ENCODE measurements around the gene COA1. TPM values are rescaled to one million over a fixed set of nuclear protein-coding genes. Genes with fewer than 3 reads are reported as not detected.

COA1 gene
- total and polyA plus RNA-seq, 2 donors (not counting 3 experiments of a cell fraction or from before 2014, with no cell fraction given), result 38.1 to 55.1 TPM

- POLR2A ChIA-PET, result no interaction called here
- TF ChIP-seq JUN (IDR thresholded peaks at IDR 0.05; ENCODE audit: borderline replicate concordance, insufficient read depth, insufficient read length, low read depth) (no peak), GATA2 (IDR thresholded peaks at IDR 0.05; ENCODE audit: insufficient read depth, insufficient read length, low read depth, low read length) (no peak), MYC (IDR thresholded peaks at IDR 0.05; ENCODE audit: low read depth, low read length) (no peak), CTCF (IDR thresholded peaks at IDR 0.05; ENCODE audit: extremely low read depth in 1 of 2, insufficient read depth in 1 of 2, low read depth in 1 of 2, low read length in 2 of 2) (no peak), FOS (IDR thresholded peaks at IDR 0.05; ENCODE audit: borderline replicate concordance, insufficient read depth, low read length) (no peak), EZH2 (IDR thresholded peaks at IDR 0.05; ENCODE audit: borderline replicate concordance, low read depth, low read length, severe bottlenecking) (no peak), MAX (IDR thresholded peaks at IDR 0.05; ENCODE audit: insufficient read depth, insufficient read length) (no peak), POLR2AphosphoS5 (IDR thresholded peaks at IDR 0.05; ENCODE audit: insufficient read depth, low read depth, low read length) (no peak), POLR2A (IDR thresholded peaks at IDR 0.05; ENCODE audit: low read depth, low read length) (no peak)
- no peak for DNase-seq (ENCODE audit: low read depth, low spot score)
- Histone ChIP-seq H3K9me3 (replicated peaks; ENCODE audit: control insufficient read depth, insufficient read depth, low read length) (no peaks in the 10 kb centered on the region), H3K27me3 (ENCODE audit: control insufficient read depth in 2 of 2, insufficient read depth in 2 of 2, low read length in 2 of 2) (no peaks in the 10 kb centered on the region), H3K36me3 (ENCODE audit: control insufficient read depth in 2 of 2, extremely low read depth in 1 of 2, insufficient read depth in 2 of 2, low read length in 2 of 2) (no peaks in the 10 kb centered on the region), H3K4me2 (ENCODE audit: insufficient read depth, low read length) (no peak overlapping the region), H3K79me2 (ENCODE audit: control insufficient read depth, insufficient read depth, low read length) (peaks cover 16% of the 10 kb centered on the region), H3K4me3 (replicated peaks in 1 of 3; ENCODE audit: insufficient read depth in 1 of 3, low read depth in 1 of 3, low read length in 3 of 3) (no peak overlapping the region), H3K27ac (ENCODE audit: insufficient read depth, low read depth, low read length) (no peak overlapping the region), H3K4me1 (ENCODE audit: control insufficient read depth, extremely low read depth, insufficient read depth, low read length) (peaks cover 5% of the 10 kb centered on the region), H3K9me1 (replicated peaks; ENCODE audit: control insufficient read depth, extremely low read depth, insufficient read depth, low read length) (no peaks in the 10 kb centered on the region), H3K9ac (replicated peaks; ENCODE audit: extremely low read depth, insufficient read depth, low read length) (no peak overlapping the region), H2AFZ (ENCODE audit: low read depth, low read length) (no peak overlapping the region), H4K20me1 (replicated peaks; ENCODE audit: control insufficient read depth, extremely low read depth, insufficient read depth, low read length) (no peaks in the 10 kb centered on the region)
- dilution Hi-C loops (cut with MboI; ENCODE audit: extremely low pct_ligation_motif_present, low sequenced_read_pairs), result no loop called here
- CTCF ChIA-PET, result interaction anchor here (0.6 to 2.5 kb wide), 5 partner anchors 8 to 96 kb away, joined by 3 to 13 read pairs (median 3); partner anchors contain the start of gene STK17A
- FAIRE-seq, result no peak
- intact Hi-C loops (cut with micrococcal nuclease), result no loop called here
- no TSS peak for BruUV-seq (replicated peaks)
These were observed 49.9 kb downstream of the COA1 start for GRCh38 chr7:43679210-43680068.
